Measurements from ENCODE around the gene MUC4.

DNA sequence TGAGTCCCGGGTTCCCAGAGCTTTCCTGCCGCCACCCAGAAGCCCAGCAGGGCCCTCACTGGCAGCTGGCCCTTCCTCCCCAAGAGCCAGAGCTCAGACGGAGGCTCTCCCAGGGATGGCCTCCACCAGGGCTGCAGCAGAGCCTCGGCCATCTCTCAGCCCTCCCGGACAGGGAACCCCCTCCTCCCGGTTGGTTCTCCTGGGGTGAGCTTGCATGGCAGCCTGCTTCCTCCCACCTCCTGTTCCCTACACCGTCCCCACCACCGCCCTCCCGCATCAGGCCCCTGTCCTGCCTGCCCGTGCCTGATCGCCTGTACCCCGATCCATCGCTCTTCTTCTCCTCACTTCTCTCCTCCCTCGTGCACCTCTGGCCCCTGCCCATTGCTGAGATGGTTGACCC lies 24.1 kb upstream of the MUC4 start:
- TF ChIP-seq, protein P1, sequence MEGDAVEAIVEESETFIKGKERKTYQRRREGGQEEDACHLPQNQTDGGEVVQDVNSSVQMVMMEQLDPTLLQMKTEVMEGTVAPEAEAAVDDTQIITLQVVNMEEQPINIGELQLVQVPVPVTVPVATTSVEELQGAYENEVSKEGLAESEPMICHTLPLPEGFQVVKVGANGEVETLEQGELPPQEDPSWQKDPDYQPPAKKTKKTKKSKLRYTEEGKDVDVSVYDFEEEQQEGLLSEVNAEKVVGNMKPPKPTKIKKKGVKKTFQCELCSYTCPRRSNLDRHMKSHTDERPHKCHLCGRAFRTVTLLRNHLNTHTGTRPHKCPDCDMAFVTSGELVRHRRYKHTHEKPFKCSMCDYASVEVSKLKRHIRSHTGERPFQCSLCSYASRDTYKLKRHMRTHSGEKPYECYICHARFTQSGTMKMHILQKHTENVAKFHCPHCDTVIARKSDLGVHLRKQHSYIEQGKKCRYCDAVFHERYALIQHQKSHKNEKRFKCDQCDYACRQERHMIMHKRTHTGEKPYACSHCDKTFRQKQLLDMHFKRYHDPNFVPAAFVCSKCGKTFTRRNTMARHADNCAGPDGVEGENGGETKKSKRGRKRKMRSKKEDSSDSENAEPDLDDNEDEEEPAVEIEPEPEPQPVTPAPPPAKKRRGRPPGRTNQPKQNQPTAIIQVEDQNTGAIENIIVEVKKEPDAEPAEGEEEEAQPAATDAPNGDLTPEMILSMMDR (IDR thresholded peaks at IDR 0.05; ENCODE audit: poor library complexity, severe bottlenecking): no peak
- TF ChIP-seq EZH2 (IDR thresholded peaks at IDR 0.05; ENCODE audit: borderline replicate concordance, insufficient read depth, low read length, poor library complexity, severe bottlenecking) (no peak), SMC3 (conservative IDR thresholded peaks at IDR 0.05; ENCODE audit: poor library complexity) (no peak)
